ENCODE data around the gene ZNHIT2.
A peak's percentile ranks its signal among the peaks of the same experiment; 100 is the strongest.
"Not testable (repeated sequence)": the region's sequence is repeated elsewhere in the genome, so short reads cannot be mapped to it uniquely, and the experiment has no call there.

The ZNHIT2 gene

DNA sequence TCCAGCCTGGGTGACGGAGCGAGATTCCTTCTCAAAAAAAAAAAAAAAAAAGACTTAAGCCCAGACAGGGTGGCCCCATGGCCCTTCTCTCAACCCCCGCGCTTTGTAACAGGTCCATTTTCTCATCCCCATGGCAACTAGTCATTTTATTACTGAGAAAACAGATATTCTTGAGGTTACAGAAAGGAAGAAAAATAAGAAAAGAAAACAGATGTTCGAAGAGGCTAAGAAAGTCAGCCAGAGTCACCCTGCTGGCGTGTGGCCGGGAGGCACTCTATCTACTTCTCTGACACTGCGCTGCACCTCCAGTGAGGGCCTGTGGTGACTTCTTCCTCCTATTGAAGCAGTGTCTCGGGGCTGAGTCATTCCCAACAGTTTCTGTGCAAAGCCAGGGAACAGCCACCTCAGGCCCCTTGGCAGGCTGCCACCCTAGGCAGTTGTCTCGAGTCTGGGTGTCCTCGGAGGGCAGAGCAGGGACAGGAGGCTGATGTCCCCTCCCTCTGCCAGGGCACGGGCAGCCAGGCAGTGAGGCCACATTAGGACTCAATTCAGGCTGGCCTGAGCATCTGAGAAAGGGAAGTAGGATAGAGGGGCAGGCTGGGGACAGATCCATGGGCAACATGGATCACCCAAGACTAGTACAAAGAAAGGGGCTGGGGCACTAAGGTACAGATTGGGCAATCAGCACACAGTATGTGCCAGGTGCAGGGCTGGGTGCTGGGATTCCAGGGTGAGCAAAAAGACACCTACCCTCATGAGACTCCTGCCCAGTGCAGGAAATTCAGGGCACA, 33.2 kb upstream of the ZNHIT2 start:
- no peaks in the 10 kb centered on the region for H3K9me3 ChIP-seq (ENCODE audit: control insufficient read depth, insufficient read depth, low read length)
- H3K27me3 ChIP-seq (ENCODE audit: control insufficient read depth, insufficient read depth, low read length), result no peaks in the 10 kb centered on the region
- no peak overlapping the region for H3K4me3 ChIP-seq (ENCODE audit: low read depth, low read length)
- H3K36me3 ChIP-seq (ENCODE audit: control insufficient read depth, insufficient read depth, low read length), result no peaks in the 10 kb centered on the region
- no peaks in the 10 kb centered on the region for H3K4me1 ChIP-seq (ENCODE audit: control insufficient read depth, insufficient read depth, low read length)
- no peak overlapping the region for H3K9ac ChIP-seq (ENCODE audit: low read depth, low read length)

DNA sequence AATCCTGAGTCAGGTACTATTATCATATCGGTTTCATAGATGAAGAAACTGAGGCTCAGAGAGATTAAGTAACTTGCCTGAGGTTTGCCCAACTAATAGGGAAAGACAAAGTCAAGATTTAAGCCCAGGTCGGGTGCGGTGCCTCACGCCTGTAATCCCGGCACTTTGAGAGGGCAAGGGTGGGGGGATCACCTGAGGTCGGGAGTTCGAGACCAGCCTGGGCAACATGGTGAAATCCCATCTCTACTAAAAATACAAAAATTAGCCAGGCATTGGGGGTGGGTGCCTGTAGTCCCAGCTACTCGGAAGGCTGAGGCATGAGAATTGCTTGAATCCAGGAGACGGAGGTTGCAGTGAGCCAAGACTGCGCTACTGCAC, 32.6 kb upstream of the ZNHIT2 start:
- H3K9ac ChIP-seq (ENCODE audit: low read depth, low read length); H3K4me3 ChIP-seq (ENCODE audit: low read depth, low read length); H3K27me3 ChIP-seq (ENCODE audit: control insufficient read depth, insufficient read depth, low read length); H3K9me3 ChIP-seq (ENCODE audit: control insufficient read depth, insufficient read depth, low read length); H3K36me3 ChIP-seq (ENCODE audit: control insufficient read depth, insufficient read depth, low read length); H3K4me1 ChIP-seq (ENCODE audit: control insufficient read depth, insufficient read depth, low read length): not testable (repeated sequence)

DNA sequence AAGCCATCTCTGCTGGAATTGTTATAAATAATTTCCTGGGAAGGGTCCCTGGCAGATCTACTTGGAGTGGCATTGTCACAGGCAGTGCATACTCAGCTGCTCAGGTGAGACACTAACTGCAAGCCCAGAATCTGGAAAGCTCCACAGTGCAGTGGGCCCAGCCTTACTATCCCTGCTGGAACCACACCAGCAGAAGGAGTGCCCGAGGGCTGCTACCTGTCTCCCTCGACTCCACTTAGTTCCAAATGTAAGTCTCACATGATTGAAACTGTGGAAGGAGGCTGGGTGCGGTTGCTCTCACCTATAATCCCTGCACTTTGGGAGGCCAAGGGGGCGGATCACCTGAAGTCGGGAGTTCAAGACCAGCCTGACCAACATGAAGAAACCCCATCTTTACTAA, 31.2 kb upstream of the ZNHIT2 start:
- Histone ChIP-seq H3K9me3 (ENCODE audit: control insufficient read depth, insufficient read depth, low read length) (no peaks in the 10 kb centered on the region), H3K4me3 (ENCODE audit: low read depth, low read length) (no peak overlapping the region), H3K4me1 (ENCODE audit: control insufficient read depth, insufficient read depth, low read length) (no peaks in the 10 kb centered on the region), H3K27me3 (ENCODE audit: control insufficient read depth, insufficient read depth, low read length) (no peaks in the 10 kb centered on the region), H3K9ac (ENCODE audit: low read depth, low read length) (no peak overlapping the region), H3K36me3 (ENCODE audit: control insufficient read depth, insufficient read depth, low read length) (no peaks in the 10 kb centered on the region)

DNA sequence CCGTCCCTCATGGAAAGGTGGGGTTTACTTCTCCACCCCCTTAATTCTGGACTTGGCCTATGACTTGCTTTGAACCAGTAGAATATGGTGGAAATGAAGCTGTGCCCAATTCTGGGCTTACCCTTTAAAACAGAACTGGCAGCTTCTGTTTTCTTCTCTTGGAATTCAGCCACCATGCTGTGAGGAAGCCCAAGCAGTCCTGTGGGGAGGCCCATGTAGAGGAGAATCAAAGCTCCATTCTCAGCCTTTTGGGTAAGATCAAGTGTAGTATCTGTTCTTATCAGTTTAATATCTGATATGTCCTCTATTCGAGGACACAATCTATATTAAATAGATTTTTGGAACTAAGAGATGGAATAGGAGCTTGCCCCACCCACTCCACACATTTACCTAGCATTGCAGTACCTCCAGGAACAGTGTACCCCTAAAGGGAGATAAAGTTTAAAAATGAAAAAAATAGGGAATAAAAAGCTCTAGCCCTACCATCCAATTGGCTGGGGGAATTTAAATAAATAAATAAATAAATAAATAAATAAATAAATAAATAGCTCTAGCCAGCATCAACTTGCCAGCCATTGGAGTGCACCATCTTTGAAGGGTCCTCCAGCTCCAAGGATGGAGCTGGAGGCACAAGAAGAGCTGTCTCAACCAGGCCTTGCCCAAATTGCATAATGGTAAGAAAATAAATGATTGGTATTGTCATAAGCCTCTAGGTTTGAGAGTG, 30.0 kb upstream of the ZNHIT2 start:
- H3K9ac ChIP-seq (ENCODE audit: low read depth, low read length), result no peak overlapping the region
- H3K9me3 ChIP-seq (ENCODE audit: control insufficient read depth, insufficient read depth, low read length), result no peaks in the 10 kb centered on the region
- H3K4me1 ChIP-seq (ENCODE audit: control insufficient read depth, insufficient read depth, low read length), result no peaks in the 10 kb centered on the region
- H3K36me3 ChIP-seq (ENCODE audit: control insufficient read depth, insufficient read depth, low read length), result no peaks in the 10 kb centered on the region
- no peak overlapping the region for H3K4me3 ChIP-seq (ENCODE audit: low read depth, low read length)
- H3K27me3 ChIP-seq (ENCODE audit: control insufficient read depth, insufficient read depth, low read length), result no peaks in the 10 kb centered on the region

DNA sequence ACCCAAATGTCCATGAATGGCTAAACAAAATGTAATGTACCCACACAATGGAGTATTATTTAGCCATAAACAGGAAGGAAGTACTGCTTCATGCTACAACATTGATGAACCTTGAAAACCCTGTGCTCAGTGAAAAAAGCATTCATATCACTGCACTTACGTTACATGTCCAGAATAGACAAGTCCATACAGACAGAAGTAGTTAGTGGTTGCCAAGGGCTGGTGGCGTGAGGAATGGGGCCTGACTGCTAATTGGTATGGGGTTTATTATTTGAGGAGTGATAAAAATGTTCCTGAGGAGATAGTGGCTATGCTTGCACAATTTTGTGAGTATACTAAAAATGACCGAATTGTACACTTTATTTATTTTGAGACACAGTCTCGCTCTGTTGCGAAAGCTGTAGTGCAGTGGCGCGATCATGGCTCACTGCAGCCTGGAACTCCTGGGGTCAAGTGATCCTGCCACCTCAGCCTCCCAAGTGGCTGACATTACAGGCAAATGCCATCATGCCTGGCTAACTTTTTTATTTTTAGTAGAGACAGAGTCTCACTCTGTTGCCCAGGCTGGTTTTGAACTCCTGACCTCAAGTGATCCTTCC, 24.5 kb upstream of the ZNHIT2 start:
- H3K4me1 ChIP-seq (ENCODE audit: control insufficient read depth, insufficient read depth, low read length), result no peaks in the 10 kb centered on the region
- H3K27me3 ChIP-seq (ENCODE audit: control insufficient read depth, insufficient read depth, low read length), result peaks cover 3% of the 10 kb centered on the region
- no peaks in the 10 kb centered on the region for H3K36me3 ChIP-seq (ENCODE audit: control insufficient read depth, insufficient read depth, low read length)
- no peak overlapping the region for H3K9ac ChIP-seq (ENCODE audit: low read depth, low read length)
- no peaks in the 10 kb centered on the region for H3K9me3 ChIP-seq (ENCODE audit: control insufficient read depth, insufficient read depth, low read length)
- no peak overlapping the region for H3K4me3 ChIP-seq (ENCODE audit: low read depth, low read length)

DNA sequence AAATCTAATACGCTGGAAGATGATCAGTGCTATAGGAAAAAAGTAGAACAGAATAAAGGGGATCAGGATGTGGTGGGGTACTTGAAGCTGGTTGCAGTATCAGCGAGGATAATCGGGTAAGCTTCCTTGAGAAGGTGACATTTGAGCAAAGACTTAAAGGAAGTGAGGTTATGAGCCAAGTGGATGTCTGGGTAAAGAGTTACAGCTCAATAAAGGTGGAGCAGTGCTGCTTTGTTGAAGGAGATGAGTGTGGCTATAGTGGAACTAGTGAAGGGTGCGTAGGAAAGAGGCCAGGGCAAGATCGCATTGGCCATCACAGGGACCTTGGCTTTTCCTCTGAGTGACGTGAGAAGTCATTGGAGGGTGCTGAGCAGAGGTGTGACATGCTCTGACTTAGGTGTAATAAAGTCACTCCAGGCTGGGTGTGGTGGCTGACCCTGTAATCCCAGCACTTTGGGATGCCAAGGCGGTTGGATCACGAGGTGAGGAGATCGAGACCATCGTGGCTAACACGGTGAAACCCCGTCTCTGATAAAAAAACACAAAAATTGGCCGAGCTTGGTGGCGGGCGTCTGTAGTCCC, 19.1 kb upstream of the ZNHIT2 start:
- H3K4me3 ChIP-seq (ENCODE audit: low read depth, low read length), result no peak overlapping the region
- H3K4me1 ChIP-seq (ENCODE audit: control insufficient read depth, insufficient read depth, low read length), result peaks cover 4% of the 10 kb centered on the region
- H3K9me3 ChIP-seq (ENCODE audit: control insufficient read depth, insufficient read depth, low read length), result no peaks in the 10 kb centered on the region
- H3K36me3 ChIP-seq (ENCODE audit: control insufficient read depth, insufficient read depth, low read length), result peaks cover 16% of the 10 kb centered on the region
- H3K27me3 ChIP-seq (ENCODE audit: control insufficient read depth, insufficient read depth, low read length), result peaks cover 3% of the 10 kb centered on the region
- H3K9ac ChIP-seq (ENCODE audit: low read depth, low read length), result no peak overlapping the region

DNA sequence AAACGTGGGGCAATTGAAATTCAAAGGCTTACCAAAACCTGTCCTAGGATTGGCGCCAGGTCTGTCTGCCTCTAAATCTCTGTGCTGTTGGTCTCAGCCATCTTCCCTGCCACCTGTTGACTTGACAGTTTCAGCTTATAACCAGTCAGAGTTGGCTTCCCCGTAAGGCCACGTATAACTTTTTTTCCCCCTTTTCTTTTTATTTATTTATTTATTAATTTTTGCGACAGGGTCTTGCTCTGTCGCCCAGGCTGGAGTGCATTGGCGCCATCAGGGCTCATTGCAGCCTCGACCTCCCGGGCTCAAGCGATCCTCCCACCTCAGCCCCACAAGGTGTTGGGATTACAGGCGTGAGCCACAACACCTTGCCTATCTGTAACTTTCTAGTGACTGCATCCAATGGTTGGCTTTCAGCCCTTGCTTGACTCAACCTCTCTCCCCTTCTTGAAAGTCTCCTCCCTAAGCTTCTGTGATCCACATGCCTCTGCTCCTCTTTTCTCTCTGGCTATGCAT, 18.2 kb upstream of the ZNHIT2 start:
- H3K27me3 ChIP-seq (ENCODE audit: control insufficient read depth, insufficient read depth, low read length), result no peaks in the 10 kb centered on the region
- H3K4me3 ChIP-seq (ENCODE audit: low read depth, low read length), result peak overlapping the region; percentile 99
- peaks cover 4% of the 10 kb centered on the region for H3K4me1 ChIP-seq (ENCODE audit: control insufficient read depth, insufficient read depth, low read length)
- H3K9me3 ChIP-seq (ENCODE audit: control insufficient read depth, insufficient read depth, low read length), result no peaks in the 10 kb centered on the region
- peak overlapping the region; percentile 67 for H3K9ac ChIP-seq (ENCODE audit: low read depth, low read length)
- H3K36me3 ChIP-seq (ENCODE audit: control insufficient read depth, insufficient read depth, low read length), result peaks cover 25% of the 10 kb centered on the region

DNA sequence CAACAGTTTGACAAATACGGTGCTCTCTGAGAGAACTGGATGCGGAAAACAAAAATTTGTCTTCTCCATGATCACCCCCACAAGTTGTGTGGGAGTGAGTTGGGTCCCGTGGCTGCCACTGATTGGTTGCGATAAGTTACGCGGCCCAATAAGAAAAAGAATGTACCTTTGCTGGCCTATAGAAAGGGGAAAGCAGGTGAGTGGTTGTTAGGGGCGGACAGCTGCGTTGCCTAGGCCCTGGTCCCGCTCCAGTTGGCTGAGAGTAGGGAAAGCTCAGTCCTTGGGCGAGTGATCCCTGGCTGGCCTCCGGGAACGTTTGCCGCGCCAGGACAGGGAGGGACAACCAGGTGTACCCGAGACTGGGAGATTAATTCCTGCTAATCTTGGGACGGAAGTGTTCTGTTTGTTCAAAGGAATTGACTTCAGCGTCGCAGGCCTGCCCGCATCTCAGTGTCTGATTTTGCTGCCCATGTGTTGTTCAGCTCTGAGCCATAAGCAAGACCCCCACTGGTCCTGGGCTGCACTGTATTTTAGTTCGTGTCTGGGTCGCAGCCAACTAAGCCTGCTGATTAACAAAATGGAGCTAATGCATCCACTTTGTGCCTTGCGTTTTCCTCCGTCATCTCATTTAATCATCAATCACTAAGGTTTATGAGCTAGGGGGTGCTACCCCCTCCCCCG, 17.6 kb upstream of the ZNHIT2 start:
- Histone ChIP-seq H3K27me3 (ENCODE audit: control insufficient read depth, insufficient read depth, low read length) (no peaks in the 10 kb centered on the region), H3K36me3 (ENCODE audit: control insufficient read depth, insufficient read depth, low read length) (peaks cover 29% of the 10 kb centered on the region), H3K9me3 (ENCODE audit: control insufficient read depth, insufficient read depth, low read length) (no peaks in the 10 kb centered on the region), H3K4me1 (ENCODE audit: control insufficient read depth, insufficient read depth, low read length) (peaks cover 4% of the 10 kb centered on the region), H3K4me3 (ENCODE audit: low read depth, low read length) (peak overlapping the region; percentile 99), H3K9ac (ENCODE audit: low read depth, low read length) (peak overlapping the region; percentile 96)

DNA sequence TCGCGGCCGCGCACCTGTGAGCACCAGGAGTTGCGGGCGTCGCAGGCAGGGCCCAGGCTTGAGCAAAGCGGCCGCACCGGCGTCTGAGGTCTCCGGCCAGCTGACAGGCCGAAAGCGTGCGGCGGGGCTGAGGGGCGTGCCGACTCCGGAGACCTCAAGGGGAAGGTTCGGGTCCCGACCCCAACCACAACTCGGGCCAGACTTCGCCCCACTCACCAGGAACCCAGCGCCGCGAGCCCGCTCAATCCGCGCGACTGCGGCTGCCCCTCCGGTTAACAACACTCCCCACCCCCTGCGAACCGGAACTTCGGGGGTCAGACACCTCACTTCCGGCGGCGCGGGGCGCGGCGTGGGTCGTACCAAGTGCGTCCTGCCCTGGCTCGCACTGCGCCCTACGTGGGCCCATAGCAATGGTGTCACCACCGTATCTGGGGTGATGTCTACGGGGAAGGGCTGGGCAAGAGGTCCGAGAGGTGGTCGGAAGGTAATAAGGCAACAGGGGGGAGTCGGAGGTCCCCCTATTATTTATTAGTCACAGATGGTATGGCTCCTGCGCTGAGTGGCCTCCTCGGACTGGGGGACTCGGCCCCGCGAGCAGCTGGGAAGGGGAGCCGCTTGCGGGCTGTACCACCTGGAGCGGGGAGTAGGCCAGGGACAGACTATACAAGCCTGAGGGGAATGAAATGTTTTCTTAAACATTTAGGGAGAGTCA, 16.9 kb upstream of the ZNHIT2 start, which contains the start of gene SYVN1:
TSS of gene SYVN1 (minus strand) at position 280 of the 712 bp plus-strand sequence. CDS start 918 bp downstream, outside the sequence.
- H3K4me3 ChIP-seq (ENCODE audit: low read depth, low read length), result peak within 1 kb of the TSS; percentile 99
- peaks cover 36% of the 10 kb centered on the region for H3K36me3 ChIP-seq (ENCODE audit: control insufficient read depth, insufficient read depth, low read length)
- H3K9me3 ChIP-seq (ENCODE audit: control insufficient read depth, insufficient read depth, low read length), result no peaks in the 10 kb centered on the region
- H3K4me1 ChIP-seq (ENCODE audit: control insufficient read depth, insufficient read depth, low read length), result peaks cover 4% of the 10 kb centered on the region
- peak within 1 kb of the TSS; percentile 96 for H3K9ac ChIP-seq (ENCODE audit: low read depth, low read length)
- no peaks in the 10 kb centered on the region for H3K27me3 ChIP-seq (ENCODE audit: control insufficient read depth, insufficient read depth, low read length)

DNA sequence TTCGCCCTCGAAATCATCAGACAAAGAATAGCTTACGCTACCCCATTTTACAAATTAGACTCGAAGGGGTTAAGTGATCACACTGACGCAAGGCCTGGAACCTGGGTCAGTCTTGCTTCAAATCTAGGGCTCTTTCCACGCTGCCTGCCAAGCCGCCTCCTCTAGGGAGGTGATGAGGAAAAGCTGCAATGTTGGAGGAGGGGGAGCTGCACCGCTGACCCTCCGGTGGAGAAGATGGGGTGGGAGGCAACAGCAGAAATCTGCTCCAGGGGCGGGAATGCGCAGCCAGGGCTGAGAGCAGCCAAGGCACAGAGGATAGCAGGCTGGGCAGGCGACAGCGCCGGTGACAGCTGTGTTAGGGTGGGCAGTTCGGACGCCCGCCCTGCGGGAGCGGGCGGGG, 16.2 kb upstream of the ZNHIT2 start:
- H3K9ac ChIP-seq (ENCODE audit: low read depth, low read length), result peak overlapping the region; percentile 96

More for the DNA sequence above, 16.2 kb upstream of the ZNHIT2 start:
- Histone ChIP-seq H3K27me3 (ENCODE audit: control insufficient read depth, insufficient read depth, low read length) (no peaks in the 10 kb centered on the region), H3K4me1 (ENCODE audit: control insufficient read depth, insufficient read depth, low read length) (peaks cover 4% of the 10 kb centered on the region), H3K36me3 (ENCODE audit: control insufficient read depth, insufficient read depth, low read length) (peaks cover 41% of the 10 kb centered on the region), H3K4me3 (ENCODE audit: low read depth, low read length) (peak overlapping the region; percentile 99), H3K9me3 (ENCODE audit: control insufficient read depth, insufficient read depth, low read length) (no peaks in the 10 kb centered on the region)

All from iPS-15b (cell line).